Amygdala (tissue), 56 donors: ENCODE measurements around the gene APC2.

Experiments
- DNase-seq, 56 donors: peaks; one replicate each; lab custom pipeline; 2025; lab: John Stamatoyannopoulos, UW

APC2 gene

DNA sequence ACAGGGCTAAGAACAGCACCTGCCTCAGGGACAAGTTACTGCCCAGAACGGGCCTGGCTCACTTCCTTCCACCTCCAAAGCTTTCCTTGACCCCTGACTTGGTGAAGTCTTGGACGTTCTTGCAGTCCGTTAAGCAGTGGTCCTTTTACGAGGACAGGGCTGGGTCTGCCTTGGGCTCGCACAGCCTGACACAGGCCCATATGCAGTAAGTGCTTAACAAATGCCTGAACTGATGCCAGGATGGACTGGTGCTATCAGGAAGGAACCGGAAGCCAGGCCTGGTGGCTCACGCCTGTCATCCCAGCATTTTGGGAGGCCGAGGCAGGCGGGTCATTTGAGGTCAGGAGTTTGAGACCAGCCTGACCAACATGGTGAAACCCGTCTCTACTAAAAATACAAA, 72.1 kb downstream of the APC2 start:
- no peak for DNase-seq

DNA sequence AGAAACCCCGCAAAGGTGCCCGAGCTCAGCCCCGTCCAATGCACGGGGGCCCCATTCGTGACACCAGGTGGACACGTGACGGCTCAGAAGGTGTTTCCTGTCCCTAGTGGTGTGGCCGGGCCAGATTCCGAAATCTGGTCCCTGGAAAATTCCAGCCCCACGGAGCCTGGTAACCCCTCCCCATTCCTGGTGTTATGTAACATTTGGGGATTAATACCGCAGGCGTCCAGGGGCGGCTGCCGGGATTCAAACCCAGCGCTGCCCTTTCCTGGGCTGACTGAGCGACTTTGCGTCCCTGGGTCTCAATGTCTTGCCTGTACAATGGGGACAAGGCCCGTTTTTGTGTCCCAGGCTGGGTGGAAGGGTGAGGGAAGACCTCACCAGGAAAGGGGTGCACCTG, 72.9 kb downstream of the APC2 start:
- peak in 1 of 56 donors; percentile 14 for DNase-seq
